Measurements from ENCODE around the gene CBARP. TPM values are rescaled to one million over a fixed set of nuclear protein-coding genes. Genes with fewer than 3 reads are reported as not detected.
A peak's percentile ranks its signal among the peaks of the same experiment; 100 is the strongest.

Gene CBARP
- total and polyA plus RNA-seq, 2 of the 4 experiments (the other 2 are of a cell fraction), result 0.18 to 3.9 TPM

GRCh38 chr19:1243768-1244692, 6.2 kb upstream of the CBARP start:
- Histone ChIP-seq H3K4ac (ENCODE audit: low read depth, low read length) (peak overlapping the region; percentile 47), H3K27me3 (ENCODE audit: control insufficient read depth, insufficient read depth, low read length) (no peaks in the 10 kb centered on the region), H4K8ac (ENCODE audit: low read depth in 2 of 2, low read length in 2 of 2) (peak overlapping the region in 1 of 2 experiments; percentile 64; a peak in 1 of 4 replicates), H3K36me3 (ENCODE audit: control insufficient read depth, insufficient read depth, low read length) (no peaks in the 10 kb centered on the region; the same call in 1 of the 2 replicates), H3K27ac (ENCODE audit: insufficient read depth, low read length) (peak overlapping the region; percentile 63), H4K20me1 (ENCODE audit: insufficient read depth, low read length) (peaks cover 22% of the 10 kb centered on the region), H3K9me1 (ENCODE audit: insufficient read depth, low read length) (no peaks in the 10 kb centered on the region), H3K4me3 (ENCODE audit: insufficient read depth, low read depth, low read length) (no peak overlapping the region), H3K18ac (ENCODE audit: low read depth, low read length) (no peak overlapping the region), H2AFZ (replicated peaks; ENCODE audit: low read length, poor library complexity) (peak overlapping the region; percentile 78), H3K9me3 (ENCODE audit: control insufficient read depth, insufficient read depth, low read length) (no peaks in the 10 kb centered on the region), H3K9ac (ENCODE audit: low read depth, low read length) (no peak overlapping the region), H3K4me1 (ENCODE audit: control insufficient read depth, insufficient read depth, low read length) (peaks cover 26% of the 10 kb centered on the region), H2BK15ac (ENCODE audit: low read depth, low read length) (no peak overlapping the region), H2AK5ac (ENCODE audit: low read depth, low read length) (peak overlapping the region; percentile 81; the same call in 1 of the 2 replicates), H3K79me1 (ENCODE audit: low read depth in 1 of 2, low read length in 2 of 2) (peaks cover 4 to 54% of the 10 kb centered on the region in 2 experiments; a peak in 2 of 4 replicates), H2BK20ac (ENCODE audit: low read depth, low read length) (no peak overlapping the region), H3K14ac (replicated peaks; ENCODE audit: low read depth, low read length) (no peak overlapping the region), H2AK9ac (replicated peaks; ENCODE audit: low read depth, low read length, poor library complexity) (peak overlapping the region; percentile 97), H4K91ac (ENCODE audit: insufficient read depth, low read depth, low read length) (no peak overlapping the region), H3K4me2 (ENCODE audit: low read depth, low read length) (peak overlapping the region; percentile 24; the same call in 1 of the 2 replicates), H3K56ac (ENCODE audit: extremely low read depth, insufficient read depth, low read length) (no peak overlapping the region), H4K5ac (ENCODE audit: low read depth, low read length) (no peak overlapping the region), H3K23ac (ENCODE audit: low read depth, low read length) (peak overlapping the region; percentile 1; the same call in 1 of the 2 replicates), H2BK5ac (ENCODE audit: low read depth, low read length, poor library complexity, severe bottlenecking) (peak overlapping the region; percentile 22), H2BK120ac (ENCODE audit: low read depth, low read length) (peak overlapping the region; percentile 61; the same call in 1 of the 2 replicates)
- intact Hi-C loops (cut with micrococcal nuclease) (loop anchor here (1.0 kb wide), 1 partner anchor 22 kb away; no protein-coding TSS in a partner anchor), dilution Hi-C loops (cut with HindIII; ENCODE audit: low sequenced_read_pairs, unreplicated experiment) (no loop called here), in situ Hi-C loops (cut with MboI; ENCODE audit: low sequenced_read_pairs) (no loop called here)
- no TSS peak for BruUV-seq (replicated peaks)
- ATAC-seq (ENCODE audit: low read depth) (peak; percentile 9), DNase-seq (peak; percentile 77)
- ChIA-PET CTCF (interaction anchor here (0.6 to 3.1 kb wide), 8 partner anchors 9 to 28 kb away, joined by 3 to 64 read pairs (median 7); partner anchors contain the start of gene CIRBP), POLR2A (ENCODE audit: unreplicated experiment) (interaction anchor here (0.5 to 4.2 kb wide), 5 partner anchors 9 to 25 kb away, joined by 3 to 62 read pairs (median 6); partner anchors contain the start of gene CIRBP)
- WGBS, 2 experiments (ENCODE audit: extremely low coverage in 2 of 2, insufficient read length in 1 of 2), result 41% methylated on average over 18 of the region's 33 CpGs; no CpG with 5 or more reads in 1 of the 2 experiments
- TF ChIP-seq NFE2L2 (IDR thresholded peaks at IDR 0.05; ENCODE audit: low read depth, low read length) (no peak), SMC3 (IDR thresholded peaks at IDR 0.05; ENCODE audit: low read depth, low read length) (peak; percentile 73), CHD1 (IDR thresholded peaks at IDR 0.05; ENCODE audit: low read depth, low read length) (no peak), FOS (IDR thresholded peaks at IDR 0.05; ENCODE audit: low read depth, low read length) (no peak), RFX5 (IDR thresholded peaks at IDR 0.05; ENCODE audit: low read depth, low read length) (no peak), POLR2A (IDR thresholded peaks at IDR 0.05; ENCODE audit: low read depth, low read length) (peak; percentile 41; the same call in 1 of the 2 replicates), MXI1 (IDR thresholded peaks at IDR 0.05; ENCODE audit: borderline replicate concordance, low read depth, low read length) (0 out of 2 replicates have a peak, but pooled peaks have one; percentile 9), ELK1 (IDR thresholded peaks at IDR 0.05; ENCODE audit: borderline replicate concordance, low read depth, low read length) (no peak), CEBPB (IDR thresholded peaks at IDR 0.05; ENCODE audit: low read depth, low read length) (peak; percentile 89), BHLHE40 (IDR thresholded peaks at IDR 0.05; ENCODE audit: low read depth, low read length) (no peak), USF2 (IDR thresholded peaks at IDR 0.05; ENCODE audit: low read depth, low read length) (no peak), RCOR1 (IDR thresholded peaks at IDR 0.05; ENCODE audit: insufficient replicate concordance, low read length) (no peak)
